IMR-90 (cell line): ENCODE results near the gene CAPN5. TPM values are rescaled to one million over a fixed set of nuclear protein-coding genes. Genes with fewer than 3 reads are reported as not detected.

Experiments used
- ATAC-seq: fragments of 200-7000 bp; cut with Tn5 transposase; 2 replicates; pipeline ENCODE4 v1.9.1; 2020; ENCODE audit warnings: low read depth, mild to moderate bottlenecking, moderate library complexity
- BruUV-seq: library from RNA; stranded (reverse); fragments of 400-500 nt; replicated peaks from 2 replicates; lab custom pipeline; 2021; lab: Mats Ljungman, UMichigan
- CTCF ChIA-PET: fragments of 300-600 bp; formaldehyde crosslinking; extraction: SDS; loops from one replicate; lab custom pipeline; 2021; ENCODE audit warnings: antibody characterized with exemption; lab: Yijun Ruan, JAX
- POLR2A ChIA-PET: fragments of 300-600 bp; sonication (Branson Sonifier 250); formaldehyde crosslinking; loops from one replicate; lab custom pipeline; 2022; ENCODE audit warnings: antibody characterized with exemption; ENCODE audit not compliant: unreplicated experiment; lab: Charles Lee
- DNase-seq: peaks from one replicate; pipeline ENCODE4 v3.0.0; 2013
- H2AFZ ChIP-seq: replicated peaks from 2 replicates; pipeline ENCODE3; 2013; ENCODE audit warnings: low read length, mild to moderate bottlenecking; ENCODE audit not compliant: poor library complexity
- H2AK5ac ChIP-seq: 2 replicates; pipeline ENCODE4 v1.6.1; 2013; ENCODE audit warnings: low read depth, low read length, inconsistent platforms
- H2AK9ac ChIP-seq: replicated peaks from 2 replicates; pipeline ENCODE3; 2013; ENCODE audit warnings: mild to moderate bottlenecking, low read depth, low read length, moderate library complexity; ENCODE audit not compliant: poor library complexity
- H2BK120ac ChIP-seq: 2 replicates; pipeline ENCODE4 v1.6.1; 2013; ENCODE audit warnings: low read depth, low read length, inconsistent platforms
- H2BK15ac ChIP-seq: 3 replicates; pipeline ENCODE4 v1.6.1; 2013; ENCODE audit warnings: low read depth, low read length, inconsistent platforms
- H2BK20ac ChIP-seq: 2 replicates; pipeline ENCODE4 v1.6.1; 2013; ENCODE audit warnings: low read depth, mild to moderate bottlenecking, inconsistent platforms, low read length, moderate library complexity
- H2BK5ac ChIP-seq: 2 replicates; pipeline ENCODE4 v1.6.1; 2013; ENCODE audit warnings: mild to moderate bottlenecking, low read depth, low read length, inconsistent platforms; ENCODE audit not compliant: poor library complexity, severe bottlenecking
- H3K14ac ChIP-seq: replicated peaks from 2 replicates; pipeline ENCODE4 v1.6.1; 2013; ENCODE audit warnings: low read depth, low read length, inconsistent platforms
- H3K18ac ChIP-seq: 2 replicates; pipeline ENCODE4 v1.6.1; 2013; ENCODE audit warnings: low read depth, low read length, control low read depth
- H3K23ac ChIP-seq: 2 replicates; pipeline ENCODE4 v1.6.1; 2013; ENCODE audit warnings: low read depth, low read length, inconsistent platforms
- H3K27ac ChIP-seq: 2 replicates; pipeline ENCODE4 v1.5.1; 2013; ENCODE audit warnings: mild to moderate bottlenecking, control low read depth, low read length; ENCODE audit not compliant: insufficient read depth
- H3K27me3 ChIP-seq: 2 replicates; pipeline ENCODE4 v1.6.1; 2013; ENCODE audit warnings: low read length; ENCODE audit not compliant: control insufficient read depth, insufficient read depth
- H3K36me3 ChIP-seq: 2 replicates; pipeline ENCODE4 v1.6.1; 2013; ENCODE audit warnings: low read length, mixed read lengths; ENCODE audit not compliant: control insufficient read depth, insufficient read depth
- H3K4ac ChIP-seq: 2 replicates; pipeline ENCODE4 v1.6.1; 2013; ENCODE audit warnings: low read depth, low read length, inconsistent platforms
- H3K4me1 ChIP-seq: 2 replicates; pipeline ENCODE4 v1.6.1; 2013; ENCODE audit warnings: low read length, mixed read lengths; ENCODE audit not compliant: control insufficient read depth, insufficient read depth
- H3K4me2 ChIP-seq: 2 replicates; pipeline ENCODE4 v1.6.1; 2013; ENCODE audit warnings: low read depth, mild to moderate bottlenecking, control low read depth, low read length, moderate library complexity
- H3K4me3 ChIP-seq: 2 replicates; pipeline ENCODE4 v1.5.1; 2013; ENCODE audit warnings: low read depth, mild to moderate bottlenecking, control low read depth, low read length, moderate library complexity; ENCODE audit not compliant: insufficient read depth
- H3K56ac ChIP-seq: 2 replicates; pipeline ENCODE4 v1.6.1; 2013; ENCODE audit warnings: low read length, inconsistent platforms; ENCODE audit not compliant: insufficient read depth; ENCODE audit errors: extremely low read depth
- H3K79me1 ChIP-seq, 2 experiments: 2 replicates each; pipeline ENCODE4 v1.6.1; 2013; ENCODE audit warnings: low read length in 2 of 2, inconsistent platforms in 1 of 2, low read depth in 1 of 2
- H3K9ac ChIP-seq: 2 replicates; pipeline ENCODE4 v1.6.1; 2013; ENCODE audit warnings: low read depth, low read length, control low read depth
- H3K9me1 ChIP-seq: 2 replicates; pipeline ENCODE4 v1.6.1; 2013; ENCODE audit warnings: low read length, inconsistent platforms; ENCODE audit not compliant: insufficient read depth
- H3K9me3 ChIP-seq: 2 replicates; pipeline ENCODE4 v1.6.1; 2013; ENCODE audit warnings: low read length; ENCODE audit not compliant: control insufficient read depth, insufficient read depth
- H4K20me1 ChIP-seq: 2 replicates; pipeline ENCODE4 v1.6.1; 2013; ENCODE audit warnings: low read length, inconsistent platforms; ENCODE audit not compliant: insufficient read depth
- H4K5ac ChIP-seq: 2 replicates; pipeline ENCODE4 v1.6.1; 2013; ENCODE audit warnings: mild to moderate bottlenecking, low read depth, low read length, control low read depth
- H4K8ac ChIP-seq, 2 experiments: 2 replicates each; pipeline ENCODE4 v1.6.1; 2013; ENCODE audit warnings: low read depth in 2 of 2, low read length in 2 of 2, control low read depth in 1 of 2, inconsistent platforms in 1 of 2
- H4K91ac ChIP-seq: 2 replicates; pipeline ENCODE4 v1.6.1; 2013; ENCODE audit warnings: low read depth, low read length, inconsistent platforms; ENCODE audit not compliant: insufficient read depth
- BHLHE40 ChIP-seq: fragments of 150-350 bp; IDR thresholded peaks from 2 replicates; pipeline ENCODE4 v1.6.1; 2016; ENCODE audit warnings: mild to moderate bottlenecking, low read depth, low read length
- CEBPB ChIP-seq: IDR thresholded peaks from 2 replicates; pipeline ENCODE4 v1.6.1; 2012; ENCODE audit warnings: low read depth, low read length, improper control_type of control experiment
- CHD1 ChIP-seq: IDR thresholded peaks from 2 replicates; pipeline ENCODE4 v1.6.1; 2012; ENCODE audit warnings: low read depth, low read length, improper control_type of control experiment
- FOS ChIP-seq: fragments of 150-350 bp; IDR thresholded peaks from 2 replicates; pipeline ENCODE4 v1.6.1; 2016; ENCODE audit warnings: low read depth, low read length
- MAFK ChIP-seq: IDR thresholded peaks from 2 replicates; pipeline ENCODE4 v1.6.1; 2012; ENCODE audit warnings: low read depth, low read length, improper control_type of control experiment
- MAZ ChIP-seq: IDR thresholded peaks from 2 replicates; pipeline ENCODE4 v1.6.1; 2012; ENCODE audit warnings: low read depth, mild to moderate bottlenecking, low read length, improper control_type of control experiment, moderate library complexity, borderline replicate concordance
- MXI1 ChIP-seq: IDR thresholded peaks from 2 replicates; pipeline ENCODE4 v1.6.1; 2012; ENCODE audit warnings: low read depth, mild to moderate bottlenecking, low read length, moderate library complexity, borderline replicate concordance
- NFE2L2 ChIP-seq: fragments of 150-350 bp; IDR thresholded peaks from 2 replicates; pipeline ENCODE4 v1.6.1; 2016; ENCODE audit warnings: low read depth, mild to moderate bottlenecking, low read length
- POLR2A ChIP-seq: IDR thresholded peaks from 2 replicates; pipeline ENCODE4 v1.6.1; 2012; ENCODE audit warnings: mild to moderate bottlenecking, low read depth, low read length
- RAD21 ChIP-seq: IDR thresholded peaks from 2 replicates; pipeline ENCODE4 v1.6.1; 2012; ENCODE audit warnings: low read length, improper control_type of control experiment
- RCOR1 ChIP-seq: IDR thresholded peaks from 2 replicates; pipeline ENCODE4 v1.6.1; 2012; ENCODE audit warnings: mild to moderate bottlenecking, low read length, improper control_type of control experiment; ENCODE audit not compliant: insufficient replicate concordance
- SMC3 ChIP-seq: fragments of 150-350 bp; IDR thresholded peaks from 2 replicates; pipeline ENCODE4 v1.6.1; 2016; ENCODE audit warnings: low read depth, mild to moderate bottlenecking, antibody characterized with exemption, low read length, moderate library complexity
- WGBS, 2 experiments: methylation state at CpG; one replicate each; pipeline versions ENCODE4 v1.1.5 to v1.1.7; 2013; ENCODE audit warnings: missing lambda C conversion rate in 2 of 2; ENCODE audit not compliant: insufficient read length in 1 of 2; ENCODE audit errors: extremely low coverage in 2 of 2; 5-methylcytosine and 5-hydroxymethylcytosine counted together
- dilution Hi-C: fragments of 300-500 bp; cut with HindIII; formaldehyde crosslinking; loops from one replicate; pipeline ENCODE4 v1.14.3; 2018; ENCODE audit warnings: low sequenced_read_pairs; ENCODE audit not compliant: unreplicated experiment
- in situ Hi-C: fragments of 300-500 bp; cut with MboI; formaldehyde crosslinking; loops from 3 replicates; pipeline ENCODE4 v1.14.3; 2019; ENCODE audit warnings: low sequenced_read_pairs, inconsistent platforms, mixed read lengths
- intact Hi-C: fragments of 100-400 bp; cut with micrococcal nuclease; formaldehyde crosslinking; loops from 2 replicates; pipeline ENCODE4 v1.10.0; 2022
- polyA plus RNA-seq, 3 experiments: library from polyadenylated mRNA; depleted of rRNA; stranded (reverse); fragments of >200 nt; gene quantifications; 2 replicates each; pipeline ENCODE4 v1.2.3, GENCODE V29; 2012; ENCODE audit warnings: low replicate concordance in 1 of 3
- total RNA-seq: library from RNA; depleted of rRNA; stranded (reverse); fragments of >200 nt; gene quantifications from 2 replicates; pipeline ENCODE4 v1.2.3, GENCODE V29; 2012
- TF ChIP-seq, protein P1 (sequence below): fragments of 150-350 bp; IDR thresholded peaks from 2 replicates; pipeline ENCODE4 v1.6.1; 2016; ENCODE audit warnings: low read depth, mild to moderate bottlenecking, low read length, moderate library complexity, borderline replicate concordance
- TF ChIP-seq, protein P2 (sequence below): fragments of 150-350 bp; IDR thresholded peaks from 2 replicates; pipeline ENCODE4 v1.6.1; 2017; ENCODE audit warnings: mild to moderate bottlenecking, antibody characterized with exemption, low read length, low read depth
- TF ChIP-seq, protein P3 (sequence below): conservative IDR thresholded peaks from 2 replicates; pipeline ENCODE4 v1.5.1; 2012; ENCODE audit warnings: mild to moderate bottlenecking, low read depth, low read length, improper control_type of control experiment

CAPN5 gene
- total and polyA plus RNA-seq, 2 of the 4 experiments (the other 2 are of a cell fraction), result 8.1 to 24.0 TPM

DNA sequence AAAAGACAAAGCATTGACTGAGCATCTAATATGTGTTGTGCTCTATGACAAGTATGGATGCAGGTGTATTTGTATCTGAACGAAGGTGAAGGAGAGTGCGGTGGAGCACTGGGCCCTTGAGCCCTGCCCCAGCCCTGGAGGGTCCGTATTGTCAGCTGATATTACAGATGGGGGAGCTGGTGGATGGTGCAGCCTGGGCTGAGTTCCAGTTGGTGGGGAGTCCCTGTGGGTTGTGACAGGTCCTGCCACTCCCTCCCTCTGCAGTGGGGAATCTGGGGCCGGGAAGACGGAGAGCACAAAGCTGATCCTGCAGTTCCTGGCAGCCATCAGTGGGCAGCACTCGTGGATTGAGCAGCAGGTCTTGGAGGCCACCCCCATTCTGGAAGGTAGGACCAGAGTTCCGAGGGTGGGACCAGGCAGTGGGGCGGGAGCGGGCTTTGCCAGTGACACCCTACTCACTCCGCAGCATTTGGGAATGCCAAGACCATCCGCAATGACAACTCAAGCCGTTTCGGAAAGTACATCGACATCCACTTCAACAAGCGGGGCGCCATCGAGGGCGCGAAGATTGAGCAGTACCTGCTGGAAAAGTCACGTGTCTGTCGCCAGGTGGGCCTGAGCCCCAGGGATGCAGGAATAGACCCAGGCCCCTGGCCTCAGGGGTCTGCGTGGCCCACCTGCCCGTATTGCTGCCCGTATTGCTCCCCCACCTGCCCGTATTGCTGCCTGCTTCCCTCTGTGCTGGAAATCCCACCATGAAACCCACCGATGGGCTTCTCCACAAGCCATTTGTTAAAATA lies 89.8 kb downstream of the CAPN5 start:
- ATAC-seq, result no peak
- Histone ChIP-seq H3K4me1 (no peaks in the 10 kb centered on the region), H2BK5ac (no peak overlapping the region), H3K4ac (no peak overlapping the region), H3K9ac (no peak overlapping the region), H3K79me1 (no peaks in the 10 kb centered on the region), H3K36me3 (no peaks in the 10 kb centered on the region), H4K8ac (no peak overlapping the region), H2BK15ac (no peak overlapping the region), H3K18ac (no peak overlapping the region), H2AK9ac (no peak overlapping the region), H2AK5ac (no peak overlapping the region), H3K27ac (no peak overlapping the region), H3K4me2 (no peak overlapping the region), H3K14ac (no peak overlapping the region), H3K4me3 (no peak overlapping the region), H4K91ac (no peak overlapping the region), H4K20me1 (no peaks in the 10 kb centered on the region), H2BK20ac (no peak overlapping the region), H3K9me3 (no peaks in the 10 kb centered on the region), H3K56ac (no peak overlapping the region), H2AFZ (no peak overlapping the region), H4K5ac (no peak overlapping the region), H3K9me1 (no peaks in the 10 kb centered on the region), H2BK120ac (no peak overlapping the region), H3K27me3 (peaks cover 67% of the 10 kb centered on the region), H3K23ac (no peak overlapping the region)
- no peak for TF ChIP-seq BHLHE40
- TF ChIP-seq SMC3, result no peak
- no peak for TF ChIP-seq MAFK
- TF ChIP-seq RAD21, result no peak
- TF ChIP-seq, protein P1, sequence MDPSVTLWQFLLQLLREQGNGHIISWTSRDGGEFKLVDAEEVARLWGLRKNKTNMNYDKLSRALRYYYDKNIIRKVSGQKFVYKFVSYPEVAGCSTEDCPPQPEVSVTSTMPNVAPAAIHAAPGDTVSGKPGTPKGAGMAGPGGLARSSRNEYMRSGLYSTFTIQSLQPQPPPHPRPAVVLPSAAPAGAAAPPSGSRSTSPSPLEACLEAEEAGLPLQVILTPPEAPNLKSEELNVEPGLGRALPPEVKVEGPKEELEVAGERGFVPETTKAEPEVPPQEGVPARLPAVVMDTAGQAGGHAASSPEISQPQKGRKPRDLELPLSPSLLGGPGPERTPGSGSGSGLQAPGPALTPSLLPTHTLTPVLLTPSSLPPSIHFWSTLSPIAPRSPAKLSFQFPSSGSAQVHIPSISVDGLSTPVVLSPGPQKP, result no peak
- TF ChIP-seq MXI1, result no peak
- no peak for TF ChIP-seq POLR2A
- no peak for TF ChIP-seq MAZ
- TF ChIP-seq NFE2L2, result no peak
- TF ChIP-seq CEBPB, result no peak
- TF ChIP-seq, protein P2, sequence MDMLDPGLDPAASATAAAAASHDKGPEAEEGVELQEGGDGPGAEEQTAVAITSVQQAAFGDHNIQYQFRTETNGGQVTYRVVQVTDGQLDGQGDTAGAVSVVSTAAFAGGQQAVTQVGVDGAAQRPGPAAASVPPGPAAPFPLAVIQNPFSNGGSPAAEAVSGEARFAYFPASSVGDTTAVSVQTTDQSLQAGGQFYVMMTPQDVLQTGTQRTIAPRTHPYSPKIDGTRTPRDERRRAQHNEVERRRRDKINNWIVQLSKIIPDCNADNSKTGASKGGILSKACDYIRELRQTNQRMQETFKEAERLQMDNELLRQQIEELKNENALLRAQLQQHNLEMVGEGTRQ, result no peak
- TF ChIP-seq FOS, result no peak
- TF ChIP-seq, protein P3, sequence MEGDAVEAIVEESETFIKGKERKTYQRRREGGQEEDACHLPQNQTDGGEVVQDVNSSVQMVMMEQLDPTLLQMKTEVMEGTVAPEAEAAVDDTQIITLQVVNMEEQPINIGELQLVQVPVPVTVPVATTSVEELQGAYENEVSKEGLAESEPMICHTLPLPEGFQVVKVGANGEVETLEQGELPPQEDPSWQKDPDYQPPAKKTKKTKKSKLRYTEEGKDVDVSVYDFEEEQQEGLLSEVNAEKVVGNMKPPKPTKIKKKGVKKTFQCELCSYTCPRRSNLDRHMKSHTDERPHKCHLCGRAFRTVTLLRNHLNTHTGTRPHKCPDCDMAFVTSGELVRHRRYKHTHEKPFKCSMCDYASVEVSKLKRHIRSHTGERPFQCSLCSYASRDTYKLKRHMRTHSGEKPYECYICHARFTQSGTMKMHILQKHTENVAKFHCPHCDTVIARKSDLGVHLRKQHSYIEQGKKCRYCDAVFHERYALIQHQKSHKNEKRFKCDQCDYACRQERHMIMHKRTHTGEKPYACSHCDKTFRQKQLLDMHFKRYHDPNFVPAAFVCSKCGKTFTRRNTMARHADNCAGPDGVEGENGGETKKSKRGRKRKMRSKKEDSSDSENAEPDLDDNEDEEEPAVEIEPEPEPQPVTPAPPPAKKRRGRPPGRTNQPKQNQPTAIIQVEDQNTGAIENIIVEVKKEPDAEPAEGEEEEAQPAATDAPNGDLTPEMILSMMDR, result no peak
- no peak for TF ChIP-seq RCOR1
- no peak for TF ChIP-seq CHD1
- dilution Hi-C loops (no loop called here), in situ Hi-C loops (no loop called here), intact Hi-C loops (no loop called here)
- ChIA-PET CTCF (no interaction called here), POLR2A (no interaction called here)
- DNase-seq, result no peak
- WGBS, 2 experiments, result 88% methylated on average over 18 of the region's 26 CpGs; no CpG with 5 or more reads in 1 of the 2 experiments
- no TSS peak for BruUV-seq
